CD4-positive, alpha-beta memory T cell (primary cell): ENCODE measurements around the gene QKI. TPM values are rescaled to one million over a fixed set of nuclear protein-coding genes. Genes with fewer than 3 reads are reported as not detected.

Experiments used
- CTCF ChIA-PET: fragments of 350-600 bp; sonication (Branson Sonifier 250); formaldehyde crosslinking; loops from one replicate; lab custom pipeline; 2021; ENCODE audit warnings: inconsistent platforms; ENCODE audit not compliant: partially characterized antibody; lab: Charles Lee
- POLR2A ChIA-PET: fragments of 350-600 bp; sonication (Branson Sonifier 250); formaldehyde crosslinking; loops from one replicate; lab custom pipeline; 2021; ENCODE audit not compliant: partially characterized antibody; lab: Charles Lee
- DNase-seq, 5 donors: peaks; one replicate each; pipeline versions ENCODE4 v3.0.0 to v3.0.0-alpha.2; 2020 to 2022; ENCODE audit warnings: mixed read lengths in 1 of 5
- H3K27ac ChIP-seq: one replicate; pipeline ENCODE4 v1.7.0; 2013; ENCODE audit warnings: low read depth, low read length
- H3K27me3 ChIP-seq: 2 replicates; pipeline ENCODE4 v1.7.0; 2013; ENCODE audit warnings: mild to moderate bottlenecking, low read length, moderate library complexity; ENCODE audit not compliant: insufficient read depth
- H3K36me3 ChIP-seq: 2 replicates; pipeline ENCODE4 v1.7.0; 2013; ENCODE audit warnings: mild to moderate bottlenecking, low read length, moderate library complexity; ENCODE audit not compliant: insufficient read depth
- H3K4me1 ChIP-seq: 2 replicates; pipeline ENCODE4 v1.7.0; 2013; ENCODE audit warnings: mild to moderate bottlenecking, low read length, moderate library complexity; ENCODE audit not compliant: insufficient read depth
- H3K4me3 ChIP-seq, 2 donors: one replicate each; pipeline ENCODE4 v1.7.0; 2013; ENCODE audit warnings: low read length in 2 of 2, mild to moderate bottlenecking in 1 of 2
- H3K9me3 ChIP-seq, 2 donors: one replicate each; pipeline ENCODE4 v1.7.0; 2013; ENCODE audit warnings: low read length in 2 of 2, control low read depth in 1 of 2; ENCODE audit not compliant: control insufficient read depth in 1 of 2
- H3K27ac Mint-ChIP-seq, 7 donors: one replicate each; pipeline ENCODE4 v1.8.0; 2020 to 2021; ENCODE audit warnings: mixed read lengths in 7 of 7, mild to moderate bottlenecking in 6 of 7, inconsistent platforms in 3 of 7, moderate library complexity in 3 of 7
- H3K27me3 Mint-ChIP-seq, 2 donors: one replicate each; pipeline ENCODE4 v1.8.0; 2020 to 2021; ENCODE audit warnings: mixed read lengths in 2 of 2
- H3K36me3 Mint-ChIP-seq, 2 donors: one replicate each; pipeline ENCODE4 v1.8.0; 2020 to 2021; ENCODE audit warnings: mixed read lengths in 2 of 2, inconsistent platforms in 1 of 2, mild to moderate bottlenecking in 1 of 2
- H3K4me1 Mint-ChIP-seq, 4 donors: one replicate each; pipeline ENCODE4 v1.8.0; 2020 to 2021; ENCODE audit warnings: mixed read lengths in 4 of 4, mild to moderate bottlenecking in 1 of 4
- H3K4me3 Mint-ChIP-seq, 8 donors: one replicate each; pipeline ENCODE4 v1.8.0; 2020 to 2021; ENCODE audit warnings: mixed read lengths in 8 of 8, mild to moderate bottlenecking in 7 of 8, moderate library complexity in 6 of 8, inconsistent platforms in 3 of 8
- H3K9me3 Mint-ChIP-seq, 8 donors: one replicate each; pipeline ENCODE4 v1.8.0; 2020 to 2021; ENCODE audit warnings: mixed read lengths in 8 of 8, mild to moderate bottlenecking in 5 of 8, inconsistent platforms in 3 of 8, moderate library complexity in 1 of 8
- intact Hi-C: fragments of 100-400 bp; cut with micrococcal nuclease; formaldehyde crosslinking; loops from one replicate; pipeline ENCODE4 v1.15.1; 2023
- polyA plus RNA-seq, 2 donors: library from polyadenylated mRNA; unstranded; fragments of 300-500 nt; fragmentation: Illumina TruSeq; gene quantifications; one replicate each; pipeline ENCODE4 v1.2.3, GENCODE V29; 2021
- total RNA-seq, 2 experiments: library from RNA; stranded (reverse); gene quantifications; one replicate each; pipeline ENCODE4 v1.2.3, GENCODE V29; 2021

Gene QKI
- total and polyA plus RNA-seq, 4 experiments from 2014 or later, result 7.7 to 66.4 (median 46.3) TPM

DNA sequence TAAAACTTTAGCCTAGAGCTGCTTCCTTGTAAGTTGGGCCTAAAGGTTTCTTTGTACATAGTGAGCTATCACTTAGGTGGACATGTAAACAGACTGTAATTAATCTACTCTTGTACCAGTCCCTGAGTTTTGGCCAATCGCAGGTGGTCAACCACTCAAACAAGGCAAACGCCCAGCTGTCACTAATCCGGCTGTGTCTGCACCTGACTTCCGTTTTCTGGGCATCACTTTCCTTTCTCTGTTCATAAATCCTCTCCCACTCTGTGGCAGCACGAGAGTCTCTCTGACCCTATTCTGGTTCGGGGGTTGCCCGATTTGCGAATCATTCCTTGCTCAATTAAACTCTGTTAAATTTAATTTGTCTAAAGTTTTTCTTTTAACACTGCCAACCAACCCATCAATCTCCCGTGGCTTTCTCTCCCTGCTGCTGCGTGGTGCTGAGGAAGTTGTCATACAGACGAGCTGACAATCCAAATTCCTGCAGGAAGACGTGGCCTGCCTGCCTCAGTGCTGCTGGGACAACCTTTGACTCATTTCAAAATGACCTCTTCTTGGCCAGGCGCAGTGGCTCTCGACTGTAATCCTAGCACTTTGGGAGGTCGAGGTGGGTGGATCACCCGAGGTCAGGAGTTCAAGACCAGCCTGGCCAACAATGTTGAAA lies 206.3 kb downstream of the QKI start:
- Histone ChIP-seq H3K27me3 (no peaks in the 10 kb centered on the region), H3K36me3 (no peaks in the 10 kb centered on the region), H3K9me3 (no peaks in the 10 kb centered on the region), H3K27ac (no peak overlapping the region), H3K4me1 (no peaks in the 10 kb centered on the region), H3K4me3 (no peak overlapping the region)
- no peaks in the 10 kb centered on the region for H3K4me1 Mint-ChIP-seq
- ChIA-PET POLR2A (no interaction called here), CTCF (no interaction called here)
- H3K27me3 Mint-ChIP-seq, result no peaks in the 10 kb centered on the region
- no peaks in the 10 kb centered on the region for H3K36me3 Mint-ChIP-seq
- no peak overlapping the region for H3K4me3 Mint-ChIP-seq
- peak overlapping the region in 1 of 7 donors; percentile 19 for H3K27ac Mint-ChIP-seq
- DNase-seq, result no peak
- intact Hi-C loops, result no loop called here
- H3K9me3 Mint-ChIP-seq, result peaks cover 0 to 2% (median 0%) of the 10 kb centered on the region in 8 donors

- Mint-ChIP-seq H3K27me3 (peaks cover 0 to 10% of the 10 kb centered on the region in 2 donors), H3K4me3 (no peak overlapping the region), H3K36me3 (no peaks in the 10 kb centered on the region), H3K9me3 (peaks cover 0 to 4% (median 0%) of the 10 kb centered on the region in 8 donors), H3K4me1 (no peaks in the 10 kb centered on the region), H3K27ac (no peak overlapping the region)
- no peak for DNase-seq
- Histone ChIP-seq H3K4me1 (no peaks in the 10 kb centered on the region), H3K27me3 (no peaks in the 10 kb centered on the region), H3K27ac (no peak overlapping the region), H3K36me3 (no peaks in the 10 kb centered on the region), H3K4me3 (no peak overlapping the region), H3K9me3 (no peaks in the 10 kb centered on the region)
- intact Hi-C loops, result no loop called here
- CTCF ChIA-PET, result no interaction called here
- POLR2A ChIA-PET, result no interaction called here
Measured at GRCh38 chr6:163625265-163625664, 210.7 kb downstream of the QKI start.

- Mint-ChIP-seq H3K4me3 (no peak overlapping the region), H3K27me3 (peaks cover 0 to 10% of the 10 kb centered on the region in 2 donors), H3K36me3 (no peaks in the 10 kb centered on the region), H3K4me1 (no peaks in the 10 kb centered on the region), H3K27ac (no peak overlapping the region), H3K9me3 (peaks cover 0 to 4% (median 0%) of the 10 kb centered on the region in 8 donors)
- DNase-seq, result no peak
- Histone ChIP-seq H3K27ac (no peak overlapping the region), H3K4me3 (no peak overlapping the region), H3K9me3 (no peaks in the 10 kb centered on the region), H3K4me1 (no peaks in the 10 kb centered on the region), H3K36me3 (no peaks in the 10 kb centered on the region), H3K27me3 (no peaks in the 10 kb centered on the region)
- CTCF ChIA-PET, result no interaction called here
- intact Hi-C loops, result no loop called here
- POLR2A ChIA-PET, result no interaction called here
Measured at GRCh38 chr6:163626073-163626867, 211.8 kb downstream of the QKI start.

- no peak overlapping the region for H3K27ac Mint-ChIP-seq
- intact Hi-C loops, result no loop called here
- H3K4me1 ChIP-seq, result no peaks in the 10 kb centered on the region
- no peaks in the 10 kb centered on the region for H3K9me3 ChIP-seq
- H3K36me3 ChIP-seq, result no peaks in the 10 kb centered on the region
- H3K4me3 ChIP-seq, result no peak overlapping the region
- no peaks in the 10 kb centered on the region for H3K27me3 ChIP-seq
- no peak overlapping the region for H3K27ac ChIP-seq
- peaks cover 3 to 12% of the 10 kb centered on the region in 2 donors for H3K27me3 Mint-ChIP-seq
- POLR2A ChIA-PET, result no interaction called here
- no peak overlapping the region for H3K4me3 Mint-ChIP-seq
- no peaks in the 10 kb centered on the region for H3K36me3 Mint-ChIP-seq
- peaks cover 0 to 4% (median 0%) of the 10 kb centered on the region in 8 donors for H3K9me3 Mint-ChIP-seq
- DNase-seq, result no peak
- H3K4me1 Mint-ChIP-seq, result no peaks in the 10 kb centered on the region
- CTCF ChIA-PET, result no interaction called here
Measured at GRCh38 chr6:163627274-163628062, 212.9 kb downstream of the QKI start.
